Activated CD8-positive, alpha-beta memory T cell treated with anti-CD3 and anti-CD28 coated beads for 36 hours (primary cell): Measurements from ENCODE around the gene ARHGEF3. TPM values are rescaled to one million over a fixed set of nuclear protein-coding genes. Genes with fewer than 3 reads are reported as not detected.

ENCODE experiments used
- CTCF ChIA-PET: fragments of 350-600 bp; sonication (Branson Sonifier 250); formaldehyde crosslinking; loops from one replicate; lab custom pipeline; 2021; ENCODE audit warnings: antibody characterized with exemption; lab: Charles Lee
- POLR2A ChIA-PET: fragments of 350-600 bp; sonication (Branson Sonifier 250); formaldehyde crosslinking; loops from one replicate; lab custom pipeline; 2021; ENCODE audit warnings: antibody characterized with exemption; lab: Charles Lee
- total RNA-seq, 2 experiments: library from RNA; stranded (reverse); gene quantifications; one replicate each; pipeline ENCODE4 v1.2.3, GENCODE V29; 2021

Gene ARHGEF3, protein sequence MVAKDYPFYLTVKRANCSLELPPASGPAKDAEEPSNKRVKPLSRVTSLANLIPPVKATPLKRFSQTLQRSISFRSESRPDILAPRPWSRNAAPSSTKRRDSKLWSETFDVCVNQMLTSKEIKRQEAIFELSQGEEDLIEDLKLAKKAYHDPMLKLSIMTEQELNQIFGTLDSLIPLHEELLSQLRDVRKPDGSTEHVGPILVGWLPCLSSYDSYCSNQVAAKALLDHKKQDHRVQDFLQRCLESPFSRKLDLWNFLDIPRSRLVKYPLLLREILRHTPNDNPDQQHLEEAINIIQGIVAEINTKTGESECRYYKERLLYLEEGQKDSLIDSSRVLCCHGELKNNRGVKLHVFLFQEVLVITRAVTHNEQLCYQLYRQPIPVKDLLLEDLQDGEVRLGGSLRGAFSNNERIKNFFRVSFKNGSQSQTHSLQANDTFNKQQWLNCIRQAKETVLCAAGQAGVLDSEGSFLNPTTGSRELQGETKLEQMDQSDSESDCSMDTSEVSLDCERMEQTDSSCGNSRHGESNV
- 10 to 100 TPM; 51.4 to 53.8 TPM for total RNA-seq

DNA sequence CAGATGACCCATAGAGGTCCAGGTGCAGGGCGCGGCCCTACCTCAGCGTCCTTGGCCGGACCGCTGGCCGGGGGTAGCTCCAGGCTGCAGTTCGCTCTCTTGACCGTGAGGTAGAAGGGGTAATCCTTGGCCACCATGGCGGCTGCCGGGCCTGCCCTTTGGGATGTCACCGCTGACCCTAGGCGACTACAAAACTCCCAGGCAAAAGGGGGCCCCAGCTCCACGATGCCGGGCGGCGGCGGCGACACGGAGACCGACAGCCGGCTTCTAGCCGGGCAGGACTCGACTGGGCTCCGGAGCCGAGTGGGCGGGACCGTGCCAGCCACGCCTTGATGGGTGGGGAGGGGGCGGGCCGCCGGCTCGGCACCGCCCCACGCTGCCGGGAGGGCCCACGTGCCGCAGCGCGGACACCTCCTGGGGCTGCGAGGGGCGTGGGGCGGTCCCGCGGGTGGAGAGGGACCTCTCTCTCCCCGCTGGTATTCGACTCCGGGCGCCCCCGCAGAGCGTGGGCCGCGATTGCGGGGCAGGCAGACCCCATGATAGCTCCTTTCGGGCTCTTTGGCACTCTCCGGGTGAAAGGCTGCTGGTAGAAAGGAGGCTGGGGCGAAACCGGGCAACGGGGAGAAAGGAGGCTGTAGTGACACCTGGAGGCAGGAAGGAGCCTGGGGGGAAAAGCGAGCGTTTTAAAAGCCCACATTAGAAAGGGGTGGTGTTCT is at the start of gene ARHGEF3:
ARHGEF3 (minus strand) TSS at position 288 of the 716 bp plus-strand sequence; CDS start at position 137, 151 bp downstream.
- CTCF ChIA-PET: interaction anchor here (0.7 to 6.9 kb wide), 18 partner anchors 11 to 187 kb away, joined by 3 to 70 read pairs (median 6); no protein-coding TSS in a partner anchor

DNA sequence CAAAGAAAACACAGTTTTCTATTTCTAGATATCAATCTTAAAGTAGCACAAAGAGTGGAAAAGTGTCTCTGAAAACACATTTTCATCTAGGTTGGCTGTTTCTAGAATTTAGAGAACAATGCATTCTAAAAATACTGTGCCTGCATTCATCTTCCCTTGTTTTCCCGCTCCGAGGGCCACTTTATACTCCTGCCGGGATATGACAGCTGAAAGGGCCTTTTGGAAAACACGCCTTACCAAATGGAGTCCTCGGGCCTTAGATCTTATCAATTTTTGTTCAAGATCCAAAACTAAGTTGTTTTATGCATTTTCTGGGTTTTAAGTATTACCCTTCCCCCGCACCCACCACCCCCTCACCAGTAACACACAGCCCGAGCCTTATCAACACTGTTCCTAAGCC is 47.9 kb upstream of the ARHGEF3 start:
- ChIA-PET POLR2A (no interaction called here), CTCF (no interaction called here)

More for the DNA sequence above, at the start of gene ARHGEF3:
- POLR2A ChIA-PET: interaction anchor here (0.5 to 2.4 kb wide), 10 partner anchors 9 to 187 kb away, joined by 3 to 14 read pairs (median 4); no protein-coding TSS in a partner anchor

DNA sequence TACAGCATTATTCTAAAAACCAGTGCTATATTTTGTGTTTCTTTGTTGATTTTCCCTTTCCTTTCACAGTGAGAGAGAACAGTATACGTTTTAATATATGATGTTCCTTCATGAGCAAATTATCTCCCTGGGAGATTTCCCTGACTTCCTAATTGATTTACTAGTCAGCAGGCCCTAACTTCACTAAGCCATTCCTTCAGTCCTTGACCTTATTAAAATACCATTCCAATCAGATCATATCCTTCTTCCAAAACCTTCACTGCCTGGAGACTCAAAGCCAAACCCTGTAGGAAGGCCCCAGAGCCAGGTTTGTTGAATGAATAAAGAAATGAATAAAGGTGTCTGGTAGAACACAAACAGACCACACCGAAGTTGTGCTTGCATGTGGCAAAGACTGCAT is 43.8 kb upstream of the ARHGEF3 start:
- ChIA-PET CTCF (no interaction called here), POLR2A (no interaction called here)

DNA sequence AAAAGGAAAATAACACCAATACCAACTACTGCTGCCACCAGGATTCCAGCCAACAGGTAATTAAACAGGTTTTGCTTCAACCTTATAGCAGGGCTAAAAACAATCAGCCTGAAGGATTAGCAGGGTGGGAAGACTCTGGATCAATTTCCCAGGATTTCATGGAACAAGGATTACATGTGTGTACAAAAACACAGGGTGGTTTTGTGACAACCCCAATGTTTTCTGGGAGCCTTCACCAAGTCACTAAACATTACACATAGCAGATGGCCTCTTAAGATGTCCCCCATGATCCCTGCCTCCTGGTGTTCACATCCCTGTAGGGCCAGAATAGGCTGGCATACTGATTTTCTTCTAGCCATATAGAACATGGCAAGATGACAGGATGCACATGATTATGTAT is 42.8 kb upstream of the ARHGEF3 start:
- ChIA-PET CTCF (no interaction called here), POLR2A (no interaction called here)

DNA sequence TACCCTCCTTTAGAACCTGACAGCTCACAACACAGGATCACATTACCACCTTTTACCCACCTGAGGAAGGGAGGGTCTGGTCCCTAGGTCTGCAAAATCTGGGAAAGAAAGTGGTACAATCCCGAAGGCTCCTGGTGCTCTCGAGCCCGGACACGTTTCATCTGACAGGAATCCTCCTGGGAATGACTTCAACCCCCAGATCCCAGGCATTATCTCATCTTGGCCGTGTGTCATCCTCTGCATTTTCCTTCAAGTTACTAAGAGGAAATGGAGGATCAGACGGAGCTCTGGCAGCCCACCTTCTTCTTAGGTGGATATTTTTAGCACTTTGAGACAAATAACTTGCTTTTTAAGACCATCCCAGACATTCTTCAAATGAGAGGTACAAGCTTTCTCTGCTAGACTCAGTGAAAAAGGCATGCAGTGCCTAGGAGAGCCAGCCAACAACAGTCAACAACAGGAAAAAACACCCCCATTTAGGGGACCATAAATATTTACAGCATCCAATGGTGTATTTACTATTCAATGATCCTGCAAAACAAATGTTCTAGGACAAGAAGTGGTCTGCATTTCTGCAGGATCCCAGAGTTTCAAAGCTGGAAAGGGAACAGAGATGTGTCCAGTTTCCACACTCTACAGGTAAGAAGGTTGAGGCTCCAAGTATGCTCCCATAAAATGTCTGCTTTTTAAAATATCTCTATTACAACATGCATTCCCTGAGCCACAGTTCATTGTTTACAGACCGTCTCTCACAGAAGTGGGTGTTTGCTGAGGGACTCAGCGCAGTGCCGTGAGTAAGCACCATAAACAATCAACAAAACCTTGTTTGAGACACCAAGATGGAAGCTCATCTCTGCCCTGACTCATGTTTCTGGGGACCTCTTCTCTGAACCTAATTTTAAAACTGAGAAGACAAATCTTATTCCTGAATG is 38.3 kb upstream of the ARHGEF3 start:
- POLR2A ChIA-PET: no interaction called here

DNA sequence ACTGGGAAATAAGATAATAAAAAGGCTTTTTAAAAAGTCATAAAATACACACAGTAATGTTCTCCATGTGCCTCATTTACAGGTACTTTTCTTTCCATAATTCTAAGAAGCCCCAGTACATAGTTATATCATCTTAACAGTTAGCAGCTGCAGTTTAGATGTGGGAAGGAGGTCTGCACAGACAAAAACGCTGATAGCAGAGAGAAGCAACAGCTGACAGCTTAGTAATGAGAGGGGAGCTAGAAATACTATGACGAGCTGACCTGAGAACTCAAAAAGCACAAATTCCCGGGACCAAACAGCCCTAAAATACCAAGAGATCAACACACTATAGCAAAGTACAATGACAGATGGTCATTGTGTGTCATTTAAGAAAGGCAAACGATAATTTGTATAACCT is 36.7 kb upstream of the ARHGEF3 start:
- CTCF ChIA-PET: no interaction called here
- POLR2A ChIA-PET: no interaction called here

More for the DNA sequence above, 38.3 kb upstream of the ARHGEF3 start:
- CTCF ChIA-PET: interaction anchor here (1.6 to 1.7 kb wide), 2 partner anchors 38 to 149 kb away, joined by 3 to 4 read pairs; partner anchors contain the start of gene ARHGEF3

DNA sequence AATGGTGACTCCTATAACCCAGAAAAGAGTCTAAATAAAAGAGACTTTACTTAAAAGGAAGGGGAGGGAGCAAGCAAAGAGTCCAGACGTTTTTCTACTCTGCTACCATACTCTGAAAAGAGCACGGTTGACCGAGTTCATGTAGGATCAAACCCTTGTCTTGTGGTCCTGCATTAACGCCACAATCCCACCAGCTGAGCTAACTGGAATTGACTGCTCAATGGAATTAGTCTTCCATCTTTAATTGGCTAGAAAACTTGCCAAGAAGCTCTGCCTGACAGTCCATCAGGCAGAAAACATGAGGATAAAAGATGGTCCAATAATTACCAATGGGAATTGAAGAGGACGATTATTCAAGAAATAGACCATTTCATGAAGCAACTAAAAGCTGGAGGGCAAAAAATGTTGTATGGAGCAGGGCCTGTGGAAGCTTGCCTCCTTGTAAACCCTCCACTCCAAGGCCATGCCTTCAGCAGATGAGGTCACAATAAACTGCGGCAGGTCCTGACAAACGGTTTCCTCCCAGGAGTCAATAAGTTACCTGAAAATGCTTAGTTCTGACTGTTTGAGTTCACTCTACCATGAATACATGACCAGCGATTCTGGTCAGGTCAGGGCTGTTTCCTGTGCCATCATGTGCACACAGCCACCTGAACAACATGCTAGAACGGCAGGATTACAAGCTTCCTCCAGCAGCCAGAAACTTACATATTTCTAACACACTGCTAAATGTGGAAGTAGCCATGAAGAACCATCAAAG is 35.6 kb upstream of the ARHGEF3 start:
- ChIA-PET CTCF (interaction anchor here (0.6 to 1.9 kb wide), 3 partner anchors 11 to 152 kb away, joined by 3 to 4 read pairs (median 3); no protein-coding TSS in a partner anchor), POLR2A (no interaction called here)

DNA sequence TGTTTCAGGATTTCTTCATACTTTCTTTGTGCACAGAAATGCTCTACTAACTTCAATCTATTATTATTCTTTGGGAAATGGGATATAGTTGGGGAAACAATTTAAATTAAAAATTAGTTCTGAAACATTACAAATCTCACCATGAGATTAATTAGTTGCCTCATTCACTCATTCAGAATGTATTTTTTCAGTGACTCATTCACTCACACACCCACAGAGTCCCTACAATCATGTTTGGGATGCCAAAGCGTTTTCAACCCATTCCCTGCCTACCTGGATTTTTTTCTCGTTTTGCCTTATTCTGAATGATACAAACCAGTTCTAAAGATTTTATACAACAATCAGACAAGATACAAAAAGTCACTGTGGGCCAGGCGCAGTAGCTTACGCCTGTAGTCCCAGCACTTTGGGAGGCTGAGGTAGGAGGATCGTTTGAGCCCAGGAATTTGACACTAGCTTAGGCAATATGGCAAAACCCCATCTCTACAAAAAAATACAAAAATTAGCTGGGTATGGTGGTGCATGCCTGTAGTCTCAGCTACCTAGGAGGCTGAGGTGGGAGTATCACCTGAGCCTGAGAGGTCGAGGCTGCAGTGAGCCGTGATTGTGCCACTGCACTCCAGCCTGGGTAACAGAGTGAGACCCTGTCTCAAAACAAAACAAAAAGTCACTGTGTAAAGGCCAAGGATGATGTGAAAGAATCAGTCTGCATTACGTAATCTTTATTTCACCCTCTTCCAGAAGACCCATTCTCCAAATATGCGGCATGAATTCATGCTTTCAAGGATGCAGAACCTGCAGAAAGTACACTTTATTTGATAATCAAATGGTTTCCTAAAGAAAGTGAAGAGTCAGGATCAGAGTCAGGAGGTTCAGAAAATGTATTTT is 34.8 kb upstream of the ARHGEF3 start:
- ChIA-PET CTCF (interaction anchor here (1.2 to 1.9 kb wide), 2 partner anchors 10 to 153 kb away, joined by 3 to 4 read pairs; no protein-coding TSS in a partner anchor), POLR2A (no interaction called here)

DNA sequence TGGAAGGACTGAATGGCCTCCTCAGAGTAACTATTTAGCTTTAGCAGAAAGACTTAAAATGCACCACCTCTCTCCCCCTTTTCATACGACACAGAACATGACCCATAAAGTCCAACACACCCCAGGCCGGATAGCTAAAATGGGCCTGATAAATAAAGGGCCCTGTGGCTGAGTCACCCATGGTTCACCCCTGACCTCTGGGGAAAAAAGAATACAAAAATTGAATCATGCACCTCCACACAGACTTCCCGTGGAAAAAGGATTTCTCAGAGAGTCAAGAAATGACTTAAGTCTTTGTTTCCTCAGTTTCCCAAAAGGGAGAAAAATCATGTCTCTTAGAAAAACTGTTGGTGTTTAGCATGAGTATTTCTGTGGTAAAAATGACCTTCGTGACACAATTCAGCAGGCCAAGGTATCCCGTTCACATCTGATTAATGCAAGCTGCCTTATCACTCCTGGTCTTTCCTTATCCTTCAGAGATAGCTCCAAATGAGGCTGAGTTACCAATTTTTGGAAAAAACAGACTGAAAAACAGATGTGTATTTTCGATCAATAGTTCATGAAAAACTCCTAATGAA is 34.0 kb upstream of the ARHGEF3 start:
- ChIA-PET CTCF (no interaction called here), POLR2A (no interaction called here)

DNA sequence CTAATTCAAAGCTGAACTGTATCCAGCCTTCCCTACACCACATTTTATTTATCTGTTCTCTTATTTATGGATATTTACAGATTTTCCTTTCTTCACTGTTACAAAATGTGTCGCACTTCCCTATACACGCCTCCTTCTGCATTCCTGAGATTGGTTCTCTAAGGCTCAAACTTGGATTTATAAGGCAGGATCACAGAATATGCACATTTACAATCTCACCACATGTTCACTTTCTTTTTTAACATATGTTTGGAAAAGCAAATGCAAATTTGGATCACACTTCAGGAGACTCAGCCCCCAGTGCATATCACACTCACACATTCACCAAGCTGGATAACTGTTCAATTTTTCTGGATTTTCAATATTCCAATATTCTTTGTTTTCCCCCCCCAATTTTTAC is 31.8 kb upstream of the ARHGEF3 start:
- CTCF ChIA-PET: interaction anchor here (1.3 kb wide), 1 partner anchor 10 kb away, joined by 3 read pairs; no protein-coding TSS in a partner anchor

DNA sequence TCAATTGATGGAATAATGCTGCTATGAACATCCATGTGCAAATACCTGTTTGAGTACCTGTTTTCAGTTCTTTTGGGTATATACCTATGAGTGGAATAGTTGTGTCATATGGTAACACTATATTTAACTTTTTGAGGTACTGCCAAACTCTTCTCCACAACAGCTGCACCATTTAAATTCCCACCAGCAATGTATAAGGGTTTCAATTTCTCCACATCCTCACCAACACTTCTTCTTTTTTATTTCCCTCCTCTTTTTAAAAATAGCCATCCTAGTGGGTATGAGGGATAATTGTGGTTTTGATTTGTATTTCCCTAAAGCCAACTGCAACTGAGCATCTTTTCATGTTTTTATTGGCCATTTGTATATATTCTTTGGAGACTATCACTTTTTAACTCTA is 31.3 kb upstream of the ARHGEF3 start:
- CTCF ChIA-PET: interaction anchor here (1.3 kb wide), 1 partner anchor 9 kb away, joined by 3 read pairs; no protein-coding TSS in a partner anchor
- POLR2A ChIA-PET: no interaction called here

More for the DNA sequence above, 31.8 kb upstream of the ARHGEF3 start:
- POLR2A ChIA-PET: no interaction called here

DNA sequence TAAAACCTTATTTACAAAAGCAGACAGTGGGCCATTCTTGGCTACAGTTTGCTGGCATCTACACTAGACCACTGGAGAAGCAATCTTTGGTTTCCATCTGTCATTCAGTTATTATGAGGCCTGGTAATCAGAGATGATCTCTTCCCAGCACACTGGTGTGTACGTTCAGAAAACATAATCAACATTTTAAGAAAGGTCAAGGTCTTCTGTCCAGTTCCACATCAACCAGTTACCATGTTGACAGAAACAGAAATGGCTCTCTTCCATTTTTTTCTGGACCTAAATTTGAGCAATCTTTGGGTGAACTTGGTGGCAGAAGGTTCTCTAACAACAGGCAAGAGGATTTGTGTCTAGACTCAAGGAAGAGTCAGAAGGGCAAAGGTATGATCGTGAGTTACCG is 29.8 kb upstream of the ARHGEF3 start:
- CTCF ChIA-PET: no interaction called here
- POLR2A ChIA-PET: no interaction called here

DNA sequence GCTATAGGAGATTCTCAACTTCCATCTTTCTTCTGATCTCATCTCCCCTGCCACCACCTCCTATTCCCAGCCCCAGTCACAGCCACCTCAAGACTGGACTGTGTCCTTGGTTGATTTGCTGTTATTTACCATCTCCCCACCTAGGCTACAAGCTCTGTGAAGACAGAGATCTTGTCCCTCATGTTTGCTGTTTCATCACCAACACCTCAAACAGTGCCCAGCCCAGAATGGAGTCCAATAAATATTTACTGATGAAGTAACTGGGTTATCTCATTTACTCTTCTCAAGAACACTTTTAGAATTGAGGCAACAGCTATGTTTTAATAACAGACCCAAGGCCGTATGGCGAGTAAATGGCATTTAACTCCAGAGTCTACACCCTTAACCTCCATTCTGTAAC is 29.1 kb upstream of the ARHGEF3 start:
- POLR2A ChIA-PET: no interaction called here
- CTCF ChIA-PET: no interaction called here

DNA sequence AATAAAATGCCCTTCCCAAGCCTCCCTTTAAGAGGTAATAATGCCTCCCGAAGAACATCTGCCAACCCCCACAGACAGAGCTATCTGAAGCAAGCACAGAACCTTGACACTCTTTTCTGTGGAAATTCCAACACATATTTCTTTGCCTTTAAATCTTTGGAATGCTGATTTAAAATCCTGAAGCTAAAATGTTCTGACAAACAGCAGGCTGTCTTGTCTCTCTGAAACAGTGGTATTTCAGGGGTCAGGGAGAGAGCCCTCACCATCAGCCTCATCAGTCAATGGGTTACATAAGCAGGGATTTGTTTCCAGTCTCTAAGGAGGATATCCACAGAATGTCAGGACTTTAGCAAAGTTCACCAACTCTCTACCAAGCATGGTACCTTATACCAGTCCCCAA is 27.8 kb upstream of the ARHGEF3 start:
- POLR2A ChIA-PET: no interaction called here
- CTCF ChIA-PET: no interaction called here

DNA sequence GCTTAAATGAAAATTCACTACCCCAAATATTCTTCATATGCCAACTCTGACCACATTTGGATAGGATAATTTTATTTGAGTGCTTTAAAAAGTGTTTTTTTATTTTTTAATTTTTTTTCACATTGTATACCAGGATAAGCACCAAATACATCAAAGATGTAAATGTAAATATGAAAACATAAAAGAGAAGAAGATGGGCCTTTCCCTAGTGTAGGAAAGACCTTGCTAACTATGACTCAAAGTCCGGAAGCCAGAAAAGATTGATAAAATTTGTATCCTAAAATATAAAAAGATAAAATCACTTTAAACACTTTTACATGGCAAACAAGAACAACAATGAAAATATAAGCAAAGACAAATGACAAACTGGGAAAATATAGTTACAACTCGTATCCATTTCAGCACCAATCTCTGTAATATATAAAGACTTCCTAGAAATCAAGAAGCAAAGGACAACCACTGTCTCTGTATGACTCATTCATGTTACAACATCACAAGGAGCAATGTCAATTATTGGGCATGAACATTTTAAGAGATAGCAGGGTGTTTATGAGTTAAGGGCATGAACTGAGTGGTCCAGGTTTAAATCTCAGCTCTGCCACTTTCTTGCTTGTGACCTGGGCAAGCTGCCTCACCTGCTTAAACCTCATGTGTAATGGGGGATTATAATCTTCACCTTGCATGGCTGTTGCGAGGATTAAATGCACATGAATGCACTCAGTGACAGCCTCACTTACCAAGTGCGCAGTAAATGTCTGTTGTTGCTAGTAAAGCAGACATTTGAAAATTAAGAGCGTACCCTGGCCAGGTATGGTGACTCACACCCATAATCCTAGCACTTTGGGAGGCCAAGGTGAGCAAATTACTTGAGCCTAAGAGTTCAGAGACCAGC is 25.3 kb upstream of the ARHGEF3 start:
- POLR2A ChIA-PET: no interaction called here

More for the DNA sequence above, 25.3 kb upstream of the ARHGEF3 start:
- CTCF ChIA-PET: no interaction called here
